T follicular helper cell (primary cell): ENCODE results near the gene TAS2R10.

Experiments
- DNase-seq: peaks from one replicate; pipeline ENCODE4 v3.0.0-alpha.2; 2020; ENCODE audit warnings: low read depth

TAS2R10 gene

GRCh38 chr12:10779103-10779502 is 47.1 kb downstream of the TAS2R10 start:
- no peak for DNase-seq
